ENCODE measurements around the gene FAM168B.

- TF ChIP-seq EZH2 (IDR thresholded peaks at IDR 0.05) = no peak
- TF ChIP-seq POLR2AphosphoS5 (IDR thresholded peaks at IDR 0.05; ENCODE audit: borderline replicate concordance, low read depth, low read length) = no peak
Measured at GRCh38 chr2:131034122-131035051, 58.9 kb downstream of the FAM168B start.

Data from SK-N-MC (cell line).